Cardiac fibroblast (primary cell): ENCODE measurements around the gene SRPK2.

ENCODE experiments used
- DNase-seq, 2 donors: peaks; one replicate each; pipeline versions ENCODE4 v3.0.0 to v3.0.0-alpha.2; 2010; ENCODE audit warnings: low read depth in 2 of 2
- H3K4me3 ChIP-seq, 2 donors: replicated peaks in 1 of 2; 1 replicate in 1 of 2; 2 replicates in 1 of 2; pipeline ENCODE4 v1.5.1; 2011; ENCODE audit warnings: low read depth in 2 of 2, low read length in 2 of 2, mild to moderate bottlenecking in 2 of 2, moderate library complexity in 1 of 2
- TF ChIP-seq, protein P1 (sequence below): IDR thresholded peaks from one replicate; pipeline ENCODE4 v1.5.1; 2011; ENCODE audit warnings: low read depth, mild to moderate bottlenecking, low read length, inconsistent platforms

SRPK2 gene

DNA sequence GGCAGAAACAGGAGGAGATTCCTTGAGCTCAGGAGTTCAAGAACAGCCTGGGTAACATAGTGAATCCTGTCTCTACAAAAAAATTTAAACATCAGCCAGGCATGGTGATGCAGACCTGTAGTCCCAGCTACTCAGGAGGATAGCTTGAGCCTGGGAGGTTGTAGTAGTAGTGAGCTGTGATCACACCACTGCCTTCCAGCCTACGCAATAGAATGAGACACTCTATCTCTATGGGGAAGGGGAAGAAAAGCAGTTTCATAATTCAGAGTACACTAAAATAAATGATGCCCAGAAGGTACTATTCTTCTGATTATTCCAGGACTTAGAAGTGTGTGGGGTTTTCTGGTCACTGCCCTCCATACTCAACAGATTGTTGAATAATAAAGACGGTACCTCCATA lies 197.4 kb downstream of the SRPK2 start:
- no peak overlapping the region for H3K4me3 ChIP-seq
- TF ChIP-seq, protein P1, sequence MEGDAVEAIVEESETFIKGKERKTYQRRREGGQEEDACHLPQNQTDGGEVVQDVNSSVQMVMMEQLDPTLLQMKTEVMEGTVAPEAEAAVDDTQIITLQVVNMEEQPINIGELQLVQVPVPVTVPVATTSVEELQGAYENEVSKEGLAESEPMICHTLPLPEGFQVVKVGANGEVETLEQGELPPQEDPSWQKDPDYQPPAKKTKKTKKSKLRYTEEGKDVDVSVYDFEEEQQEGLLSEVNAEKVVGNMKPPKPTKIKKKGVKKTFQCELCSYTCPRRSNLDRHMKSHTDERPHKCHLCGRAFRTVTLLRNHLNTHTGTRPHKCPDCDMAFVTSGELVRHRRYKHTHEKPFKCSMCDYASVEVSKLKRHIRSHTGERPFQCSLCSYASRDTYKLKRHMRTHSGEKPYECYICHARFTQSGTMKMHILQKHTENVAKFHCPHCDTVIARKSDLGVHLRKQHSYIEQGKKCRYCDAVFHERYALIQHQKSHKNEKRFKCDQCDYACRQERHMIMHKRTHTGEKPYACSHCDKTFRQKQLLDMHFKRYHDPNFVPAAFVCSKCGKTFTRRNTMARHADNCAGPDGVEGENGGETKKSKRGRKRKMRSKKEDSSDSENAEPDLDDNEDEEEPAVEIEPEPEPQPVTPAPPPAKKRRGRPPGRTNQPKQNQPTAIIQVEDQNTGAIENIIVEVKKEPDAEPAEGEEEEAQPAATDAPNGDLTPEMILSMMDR, result no peak
- no peak for DNase-seq

DNA sequence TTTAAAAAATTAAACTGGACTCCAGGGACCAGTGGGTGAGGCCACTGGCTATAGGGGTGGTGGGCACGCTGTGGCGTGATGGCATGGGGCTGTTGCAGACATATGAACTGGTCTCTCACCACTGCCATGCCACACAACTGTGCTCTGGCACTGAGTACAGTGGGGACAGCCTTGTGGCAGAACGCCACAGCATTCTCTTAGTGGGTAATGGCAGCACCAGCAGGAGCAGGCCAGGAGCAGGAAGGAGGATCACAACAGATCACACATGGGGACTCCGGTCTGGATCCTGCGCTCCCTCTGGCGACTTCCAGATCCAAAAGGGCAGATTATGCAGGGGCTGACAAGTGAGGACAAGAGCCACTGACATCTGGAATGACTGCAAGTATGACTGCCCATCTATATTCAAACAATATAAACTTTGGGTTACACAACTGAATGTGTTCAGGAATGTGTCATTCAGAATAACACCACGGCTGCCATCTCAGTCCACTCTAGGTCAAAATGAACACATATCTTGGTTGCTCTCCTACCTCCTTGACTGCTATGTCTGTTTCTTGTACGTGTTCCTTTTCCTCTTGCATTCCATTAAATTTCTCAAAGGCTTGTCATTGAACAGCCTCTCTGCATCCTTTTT lies 198.7 kb downstream of the SRPK2 start:
- DNase-seq, result peak in 1 of 2 donors; percentile 17
- no peak overlapping the region for H3K4me3 ChIP-seq
- TF ChIP-seq, protein P1, result no peak

DNA sequence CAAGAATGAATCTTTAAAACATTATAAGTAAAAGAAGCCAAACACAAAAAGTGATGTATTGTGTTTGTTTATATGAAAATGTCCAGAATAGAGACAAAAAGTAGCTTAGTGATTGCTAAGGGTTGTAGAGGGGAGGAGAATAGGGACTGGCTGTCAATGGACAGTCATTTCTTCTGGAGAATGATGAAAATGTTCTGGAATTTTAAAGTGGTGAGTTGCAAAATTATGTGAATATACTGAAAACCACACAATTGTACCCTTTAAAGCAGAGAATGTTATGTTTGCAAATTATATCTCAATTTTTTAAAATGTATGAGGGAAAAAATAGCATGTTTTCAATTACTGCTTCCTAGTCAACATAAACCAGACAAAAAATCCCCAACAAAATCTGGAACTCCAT lies 200.5 kb downstream of the SRPK2 start:
- DNase-seq, result peak in 1 of 2 donors; percentile 54
- H3K4me3 ChIP-seq, result no peak overlapping the region
- TF ChIP-seq, protein P1, result no peak

DNA sequence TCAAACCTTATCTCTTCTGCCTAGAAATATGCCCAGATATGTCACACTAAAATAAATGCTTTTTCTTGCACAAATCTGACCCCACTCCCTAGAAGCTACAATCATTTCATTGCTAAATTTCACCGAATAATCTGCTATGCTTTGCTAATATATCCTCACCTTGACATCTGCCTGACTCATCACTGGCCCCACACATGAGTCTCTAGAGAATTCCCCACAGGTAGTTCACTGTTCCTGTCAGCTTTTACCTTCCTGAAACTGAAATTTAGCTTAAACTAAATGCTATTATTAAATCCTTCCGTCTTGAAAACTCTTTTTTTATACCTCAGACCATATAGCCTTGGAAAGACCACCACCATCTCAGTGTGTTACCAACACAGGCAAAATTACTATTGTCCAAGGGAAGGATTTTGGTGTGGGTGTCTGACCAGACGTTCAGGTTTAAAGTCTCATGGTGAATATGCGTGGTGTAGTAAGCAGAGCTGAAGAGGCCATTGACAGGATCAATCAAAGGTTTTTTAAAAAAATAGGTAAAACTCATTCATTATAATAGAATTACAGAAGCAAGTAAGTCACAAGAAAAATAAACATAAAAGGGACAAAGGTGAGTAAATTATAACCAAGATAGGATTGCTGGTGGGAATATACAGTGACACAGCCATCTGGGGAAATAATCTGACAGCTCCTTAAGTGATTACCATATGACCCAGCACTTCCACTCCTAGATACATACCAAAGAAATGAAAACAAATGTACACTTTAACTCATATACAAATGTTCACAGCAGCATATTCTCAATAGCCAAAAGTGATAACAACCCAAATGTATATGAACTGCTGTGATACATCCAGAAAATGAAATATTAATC lies 201.2 kb downstream of the SRPK2 start:
- no peak overlapping the region for H3K4me3 ChIP-seq
- TF ChIP-seq, protein P1, result no peak
- no peak for DNase-seq

DNA sequence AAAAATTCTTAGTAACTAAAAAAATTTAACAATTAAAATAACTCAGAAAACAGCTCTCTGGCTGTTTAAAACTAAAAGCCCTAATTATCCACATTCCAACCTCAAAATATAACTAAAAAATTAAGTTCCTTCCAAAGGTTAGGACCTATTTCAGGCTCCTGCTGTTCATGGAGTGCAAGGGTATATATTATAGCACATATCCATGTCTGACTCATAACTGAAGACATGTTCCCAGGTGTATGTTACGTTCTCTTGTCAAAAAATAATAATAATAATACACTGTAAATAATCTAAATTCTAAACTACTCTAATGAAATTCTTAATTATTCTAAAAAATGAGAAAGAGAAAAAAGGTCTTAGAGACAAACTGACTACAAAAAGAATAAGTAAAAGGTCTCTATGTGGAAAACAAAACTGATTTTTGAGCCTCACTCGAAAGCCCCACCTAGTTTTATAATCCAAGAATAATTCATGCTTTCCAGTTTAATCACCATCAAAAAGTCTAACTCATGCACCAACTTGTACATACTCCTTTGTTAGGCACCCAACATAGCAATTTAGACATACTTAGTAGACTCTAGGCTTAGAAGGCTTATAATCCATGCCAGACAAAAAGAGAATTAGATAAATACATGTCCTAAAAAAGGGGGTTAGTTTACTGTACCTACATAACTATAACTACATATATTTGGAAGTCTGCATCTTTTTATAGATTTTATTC lies 203.3 kb downstream of the SRPK2 start:
- peak in 1 of 2 donors; percentile 16 for DNase-seq
- TF ChIP-seq, protein P1, result no peak
- H3K4me3 ChIP-seq, result no peak overlapping the region

DNA sequence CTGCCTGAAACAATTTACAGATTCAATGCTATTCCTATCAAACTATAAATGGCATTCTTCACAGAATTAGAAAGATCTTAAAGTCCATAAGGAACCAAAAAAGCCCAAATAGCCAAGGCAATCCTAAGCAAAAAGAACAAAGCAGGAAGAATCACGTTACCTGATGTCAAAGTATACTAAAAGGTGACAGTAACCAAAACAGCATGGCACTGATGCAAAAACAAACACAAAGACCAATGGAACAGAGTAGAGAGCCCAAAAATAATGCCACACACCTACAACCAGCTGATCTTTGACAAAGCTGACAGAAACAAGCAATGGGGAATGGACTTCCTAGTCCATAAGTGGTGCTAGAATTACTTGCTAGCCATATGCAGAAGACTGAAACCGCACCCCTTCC lies 208.7 kb downstream of the SRPK2 start:
- TF ChIP-seq, protein P1, result no peak
- H3K4me3 ChIP-seq, result no peak overlapping the region
- no peak for DNase-seq
